Skeletal muscle tissue (tissue), 4 donors: ENCODE data around the gene FSTL4. TPM values are rescaled to one million over a fixed set of nuclear protein-coding genes. Genes with fewer than 3 reads are reported as not detected.

Experiments
- H3K27ac ChIP-seq: one replicate; pipeline ENCODE4 v1.7.0; 2013; ENCODE audit warnings: mild to moderate bottlenecking, low read depth, low read length, inconsistent platforms
- H3K27me3 ChIP-seq, 3 donors: one replicate each; pipeline ENCODE4 v1.7.0; 2013; ENCODE audit warnings: low read length in 3 of 3; ENCODE audit not compliant: control insufficient read depth in 3 of 3, insufficient read depth in 3 of 3
- H3K36me3 ChIP-seq, 3 donors: one replicate each; pipeline ENCODE4 v1.7.0; 2013; ENCODE audit warnings: low read length in 3 of 3; ENCODE audit not compliant: control insufficient read depth in 3 of 3, insufficient read depth in 3 of 3
- H3K4me1 ChIP-seq, 3 donors: one replicate each; pipeline ENCODE4 v1.7.0; 2013; ENCODE audit warnings: low read length in 3 of 3, mild to moderate bottlenecking in 3 of 3; ENCODE audit not compliant: control insufficient read depth in 3 of 3, insufficient read depth in 3 of 3
- H3K4me3 ChIP-seq, 3 donors: one replicate each; pipeline ENCODE4 v1.7.0; 2013; ENCODE audit warnings: low read length in 3 of 3
- H3K9ac ChIP-seq, 3 donors: one replicate each; pipeline ENCODE4 v1.7.0; 2013; ENCODE audit warnings: low read length in 3 of 3, mild to moderate bottlenecking in 3 of 3, moderate library complexity in 2 of 3, low read depth in 1 of 3
- H3K9me3 ChIP-seq, 3 donors: one replicate each; pipeline ENCODE4 v1.7.0; 2013; ENCODE audit warnings: low read length in 3 of 3; ENCODE audit not compliant: control insufficient read depth in 3 of 3
- total RNA-seq: library from RNA; depleted of rRNA; stranded (reverse); fragments of >200 nt; gene quantifications from one replicate; pipeline ENCODE4 v1.2.3, GENCODE V29; 2014
- donor health status: Osteomylitis.

Gene FSTL4
- total RNA-seq, 1 donor from 2014 or later: 1.0 TPM

GRCh38 chr5:133246376-133247150 lies 365.8 kb downstream of the FSTL4 start:
- H3K4me3 ChIP-seq: no peak overlapping the region
- H3K27me3 ChIP-seq: no peaks in the 10 kb centered on the region
- H3K4me1 ChIP-seq: peaks cover 18 to 46% (median 33%) of the 10 kb centered on the region in 3 donors
- no peaks in the 10 kb centered on the region for H3K36me3 ChIP-seq
- H3K27ac ChIP-seq: no peak overlapping the region
- H3K9me3 ChIP-seq: no peaks in the 10 kb centered on the region
- no peak overlapping the region for H3K9ac ChIP-seq

DNA sequence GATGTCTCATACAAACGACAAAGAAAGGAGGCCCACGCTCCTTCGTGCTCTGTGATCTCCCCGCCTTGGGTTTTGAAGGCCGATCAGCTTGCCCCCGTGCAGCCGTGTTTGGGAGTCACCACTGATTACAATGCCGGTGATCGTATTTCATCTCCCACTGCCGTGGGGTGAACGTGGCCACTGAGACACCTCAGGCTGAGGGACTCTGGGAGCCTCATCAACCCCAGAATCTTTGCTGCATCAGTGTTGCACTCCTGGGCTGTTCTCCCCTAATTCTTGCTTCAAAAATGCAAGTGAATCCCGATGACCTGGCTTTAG lies 366.3 kb downstream of the FSTL4 start:
- Histone ChIP-seq H3K4me3 (no peak overlapping the region), H3K36me3 (no peaks in the 10 kb centered on the region), H3K27ac (no peak overlapping the region), H3K27me3 (no peaks in the 10 kb centered on the region), H3K9ac (no peak overlapping the region), H3K4me1 (peaks cover 18 to 46% (median 32%) of the 10 kb centered on the region in 3 donors), H3K9me3 (no peaks in the 10 kb centered on the region)

DNA sequence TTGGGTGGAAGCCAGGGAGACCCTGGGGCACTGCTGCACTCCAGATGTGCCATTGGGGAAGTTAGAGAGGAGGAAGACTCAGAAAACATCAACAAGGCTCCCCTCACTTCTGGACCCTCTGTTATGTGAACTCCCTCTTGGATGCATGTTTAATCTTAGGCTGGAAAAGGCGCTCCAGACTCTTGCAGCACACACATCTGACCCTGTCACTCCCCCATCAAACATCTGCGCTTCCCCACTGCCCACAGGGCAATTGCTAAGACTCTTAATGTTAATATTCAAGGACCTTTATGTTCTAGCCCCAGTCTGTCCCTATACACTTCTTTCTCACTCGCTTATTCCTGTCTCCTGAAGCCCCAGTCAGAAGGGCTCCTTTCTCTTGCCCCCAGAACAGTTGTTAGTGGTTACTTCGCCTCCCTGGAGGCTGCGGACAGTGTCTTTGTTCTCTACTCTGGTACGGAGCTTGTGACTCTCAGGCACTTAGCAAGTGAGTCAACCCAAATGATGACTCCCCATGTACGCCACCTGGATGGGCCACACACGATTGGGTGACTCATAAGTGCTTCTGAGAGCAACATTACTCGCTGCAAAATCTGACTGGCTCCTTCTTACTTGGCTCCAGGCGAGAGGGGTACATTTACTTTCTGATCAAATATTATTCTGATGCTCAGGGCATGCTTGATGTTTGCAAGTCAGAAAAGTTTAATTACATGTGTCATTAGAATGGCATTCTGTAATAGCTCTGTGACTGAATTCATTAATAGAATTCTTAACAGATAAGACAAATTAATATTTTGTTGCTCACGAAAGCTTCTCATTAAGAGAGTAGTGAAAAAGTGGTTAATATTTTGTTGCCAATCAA lies 366.9 kb downstream of the FSTL4 start:
- no peaks in the 10 kb centered on the region for H3K36me3 ChIP-seq
- H3K9me3 ChIP-seq: no peaks in the 10 kb centered on the region
- H3K9ac ChIP-seq: no peak overlapping the region
- H3K4me3 ChIP-seq: no peak overlapping the region
- no peak overlapping the region for H3K27ac ChIP-seq
- no peaks in the 10 kb centered on the region for H3K27me3 ChIP-seq
- peaks cover 23 to 46% (median 35%) of the 10 kb centered on the region in 3 donors for H3K4me1 ChIP-seq

DNA sequence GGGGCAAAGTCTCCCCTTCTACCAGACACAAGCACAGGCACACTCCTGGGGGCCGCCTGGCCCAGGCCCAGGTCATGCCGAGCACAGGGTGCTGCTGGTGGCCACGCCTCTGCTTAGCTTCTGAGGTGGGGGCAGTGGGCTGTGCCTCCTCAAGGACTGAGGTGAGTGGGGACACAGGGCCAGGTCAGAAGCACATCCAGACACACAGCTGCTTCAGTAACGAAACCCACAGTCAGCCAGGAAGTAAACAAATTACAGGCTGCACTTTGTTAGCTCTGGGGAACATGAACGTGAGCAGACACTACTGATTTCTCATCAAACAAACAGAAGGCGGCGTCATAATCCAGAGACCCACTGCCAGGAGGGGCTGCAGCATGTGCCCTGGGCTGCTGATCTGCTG lies 368.1 kb downstream of the FSTL4 start:
- H3K9me3 ChIP-seq: no peaks in the 10 kb centered on the region
- peaks cover 23 to 38% (median 30%) of the 10 kb centered on the region in 3 donors for H3K4me1 ChIP-seq
- H3K4me3 ChIP-seq: no peak overlapping the region
- H3K36me3 ChIP-seq: no peaks in the 10 kb centered on the region
- no peak overlapping the region for H3K27ac ChIP-seq
- peak overlapping the region in 1 of 3 donors; percentile 8 for H3K9ac ChIP-seq
- no peaks in the 10 kb centered on the region for H3K27me3 ChIP-seq

DNA sequence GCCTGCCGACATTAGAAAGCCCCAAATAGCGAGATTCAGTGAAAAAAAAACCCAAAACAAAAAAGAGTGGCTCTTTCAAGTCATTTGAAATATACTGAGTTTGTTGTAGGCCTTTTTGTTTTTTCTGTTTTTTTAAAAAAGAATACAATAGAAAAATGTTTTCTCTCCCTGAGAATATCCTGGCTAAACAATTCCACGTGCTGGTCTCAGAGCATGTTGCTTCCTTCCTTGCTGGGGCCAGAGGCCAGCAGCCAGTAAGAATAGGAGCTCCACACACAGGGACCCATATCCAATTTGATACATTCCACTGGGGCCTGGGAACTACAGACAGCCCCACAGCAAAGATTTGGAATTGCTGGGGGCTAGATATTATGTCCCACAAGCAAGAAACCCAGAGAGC lies 369.1 kb downstream of the FSTL4 start:
- H3K4me3 ChIP-seq: no peak overlapping the region
- no peaks in the 10 kb centered on the region for H3K27me3 ChIP-seq
- no peak overlapping the region for H3K9ac ChIP-seq
- H3K4me1 ChIP-seq: peaks cover 16 to 28% (median 20%) of the 10 kb centered on the region in 3 donors
- no peaks in the 10 kb centered on the region for H3K9me3 ChIP-seq
- no peak overlapping the region for H3K27ac ChIP-seq
- no peaks in the 10 kb centered on the region for H3K36me3 ChIP-seq

- Histone ChIP-seq H3K36me3 (no peaks in the 10 kb centered on the region), H3K9me3 (no peaks in the 10 kb centered on the region), H3K4me1 (peaks cover 8 to 19% (median 11%) of the 10 kb centered on the region in 3 donors), H3K4me3 (no peak overlapping the region), H3K27me3 (no peaks in the 10 kb centered on the region), H3K27ac (no peak overlapping the region), H3K9ac (no peak overlapping the region)
Observed at GRCh38 chr5:133242221-133242835, 370.0 kb downstream of the FSTL4 start.

DNA sequence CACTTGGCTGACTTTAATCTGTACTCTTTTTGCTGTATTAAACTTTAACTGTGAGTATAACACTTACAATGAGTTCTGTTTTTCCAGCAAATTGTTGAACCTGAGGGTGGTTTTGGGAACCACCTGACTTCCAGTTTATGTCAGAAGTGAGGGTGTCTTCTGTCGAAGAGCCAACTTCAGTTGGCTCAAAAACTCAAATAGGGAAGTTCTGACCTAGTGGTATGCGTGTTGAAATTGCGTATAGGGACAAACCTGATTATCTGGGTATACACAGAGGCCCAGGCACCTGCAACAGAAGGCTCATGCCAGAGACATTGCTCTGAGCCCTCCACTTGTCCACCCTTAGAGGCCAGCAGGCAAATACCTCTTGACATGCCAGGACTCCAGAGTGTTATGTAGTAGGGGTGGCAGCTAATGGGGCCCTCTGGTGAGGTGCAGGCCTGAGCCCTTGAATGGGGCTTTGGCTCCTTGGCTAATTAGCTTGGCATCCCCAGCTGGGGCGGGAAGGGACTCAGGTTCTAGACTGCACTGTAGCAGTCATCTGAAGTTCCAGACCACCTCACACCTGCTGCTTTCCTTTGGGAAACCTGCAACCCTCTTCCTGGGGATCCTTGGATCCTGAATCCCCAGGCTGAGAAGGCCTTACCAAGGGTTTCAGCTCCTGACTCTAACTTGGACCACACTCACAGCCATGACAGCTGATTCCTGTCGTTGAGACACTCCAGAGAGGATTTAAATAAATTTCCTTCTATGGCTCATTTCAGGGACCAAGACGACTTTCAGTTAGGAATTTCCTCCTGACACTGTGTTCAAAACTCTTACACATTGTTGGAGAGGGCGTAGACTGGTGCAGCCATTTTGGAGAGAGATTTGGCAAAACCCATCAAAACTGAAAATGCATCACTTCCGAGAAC lies 370.9 kb downstream of the FSTL4 start:
- Histone ChIP-seq H3K9ac (no peak overlapping the region), H3K27ac (no peak overlapping the region), H3K4me1 (peaks cover 8 to 18% (median 8%) of the 10 kb centered on the region in 3 donors)

GRCh38 chr5:133240425-133241091 lies 371.8 kb downstream of the FSTL4 start:
- H3K9ac ChIP-seq: no peak overlapping the region

More for the DNA sequence above, 370.9 kb downstream of the FSTL4 start:
- H3K27me3 ChIP-seq: no peaks in the 10 kb centered on the region
- no peak overlapping the region for H3K4me3 ChIP-seq
- no peaks in the 10 kb centered on the region for H3K36me3 ChIP-seq
- no peaks in the 10 kb centered on the region for H3K9me3 ChIP-seq

More at GRCh38 chr5:133240425-133241091, 371.8 kb downstream of the FSTL4 start:
- Histone ChIP-seq H3K27me3 (no peaks in the 10 kb centered on the region), H3K27ac (no peak overlapping the region), H3K4me1 (peaks cover 8 to 14% (median 8%) of the 10 kb centered on the region in 3 donors), H3K9me3 (no peaks in the 10 kb centered on the region), H3K36me3 (no peaks in the 10 kb centered on the region), H3K4me3 (no peak overlapping the region)
